Hepatocyte (in vitro differentiated cells): ENCODE data around the gene TRIOBP. TPM values are rescaled to one million over a fixed set of nuclear protein-coding genes. Genes with fewer than 3 reads are reported as not detected.

Experiments
- DNase-seq: peaks from one replicate; pipeline ENCODE4 v3.0.0-alpha.2; 2016; ENCODE audit warnings: low spot score
- H2AFZ ChIP-seq: fragments of 200-600 bp; sonication (generic); 2 replicates; pipeline ENCODE4 v1.6.0; 2016; ENCODE audit warnings: antibody characterized with exemption, mild to moderate bottlenecking
- H3K27ac ChIP-seq: fragments of 200-600 bp; sonication (generic); 2 replicates; pipeline ENCODE4 v1.5.1; 2016; ENCODE audit warnings: mild to moderate bottlenecking
- H3K27me3 ChIP-seq: fragments of 200-600 bp; sonication (generic); 2 replicates; pipeline ENCODE4 v1.6.1; 2016
- H3K36me3 ChIP-seq: fragments of 200-600 bp; sonication (generic); replicated peaks from 2 replicates; pipeline ENCODE4 v1.5.1; 2016; ENCODE audit warnings: low read depth; ENCODE audit not compliant: insufficient read depth
- H3K4me1 ChIP-seq: fragments of 200-600 bp; sonication (generic); 2 replicates; pipeline ENCODE4 v1.5.1; 2016; ENCODE audit warnings: mild to moderate bottlenecking, moderate library complexity; ENCODE audit not compliant: insufficient read depth
- H3K4me2 ChIP-seq: fragments of 200-600 bp; sonication (generic); 2 replicates; pipeline ENCODE4 v1.6.0; 2016
- H3K4me3 ChIP-seq: fragments of 200-600 bp; sonication (generic); 2 replicates; pipeline ENCODE4 v1.5.1; 2016; ENCODE audit warnings: mild to moderate bottlenecking
- H3K79me2 ChIP-seq: fragments of 200-600 bp; sonication (generic); 2 replicates; pipeline ENCODE4 v1.6.0; 2017; ENCODE audit warnings: mild to moderate bottlenecking
- H3K9me2 ChIP-seq: fragments of 200-600 bp; sonication (generic); replicated peaks from 2 replicates; pipeline ENCODE4 v1.6.0; 2017; ENCODE audit warnings: mild to moderate bottlenecking; ENCODE audit not compliant: insufficient read depth
- H3K9me3 ChIP-seq: fragments of 200-600 bp; sonication (generic); 2 replicates; pipeline ENCODE4 v1.5.1; 2016; ENCODE audit warnings: low read depth, mild to moderate bottlenecking
- H4K20me1 ChIP-seq: fragments of 200-600 bp; sonication (generic); 2 replicates; pipeline ENCODE4 v1.6.0; 2016; ENCODE audit warnings: mild to moderate bottlenecking; ENCODE audit not compliant: insufficient read depth, poor library complexity, severe bottlenecking
- EZH2 ChIP-seq: fragments of 200-600 bp; sonication (generic); IDR thresholded peaks from 2 replicates; pipeline ENCODE4 v1.6.1; 2016; ENCODE audit warnings: antibody characterized with exemption, mild to moderate bottlenecking, borderline replicate concordance
- EZH2phosphoT487 ChIP-seq: fragments of 200-600 bp; sonication (generic); IDR thresholded peaks from one replicate; pipeline ENCODE4 v1.6.1; 2018; ENCODE audit warnings: antibody characterized with exemption, mild to moderate bottlenecking, low read depth, moderate library complexity; ENCODE audit not compliant: unreplicated experiment, severe bottlenecking
- WGBS: methylation state at CpG from one replicate; pipeline ENCODE4 v1.1.6; 2016; ENCODE audit warnings: low lambda C conversion rate; ENCODE audit errors: missing lambda C conversion rate; 5-methylcytosine and 5-hydroxymethylcytosine counted together
- polyA plus RNA-seq: library from polyadenylated mRNA; unstranded; fragments of >200 nt; fragmentation: Nextera tagmentation; extraction: Ambion mirVana; gene quantifications from 2 replicates; pipeline ENCODE4 v1.2.1, GENCODE V29; 2016
- total RNA-seq: library from RNA; depleted of rRNA; stranded (reverse); fragments of >200 nt; gene quantifications from 2 replicates; pipeline ENCODE4 v1.2.3, GENCODE V29; 2014
- TF ChIP-seq, protein P1 (sequence below): fragments of 200-600 bp; sonication (generic); IDR thresholded peaks from 2 replicates; pipeline ENCODE4 v1.5.1; 2016; ENCODE audit warnings: antibody characterized with exemption, mild to moderate bottlenecking; ENCODE audit not compliant: poor library complexity

TRIOBP gene
- total and polyA plus RNA-seq, 2 experiments from 2014 or later = 57.2 to 96.1 TPM

DNA sequence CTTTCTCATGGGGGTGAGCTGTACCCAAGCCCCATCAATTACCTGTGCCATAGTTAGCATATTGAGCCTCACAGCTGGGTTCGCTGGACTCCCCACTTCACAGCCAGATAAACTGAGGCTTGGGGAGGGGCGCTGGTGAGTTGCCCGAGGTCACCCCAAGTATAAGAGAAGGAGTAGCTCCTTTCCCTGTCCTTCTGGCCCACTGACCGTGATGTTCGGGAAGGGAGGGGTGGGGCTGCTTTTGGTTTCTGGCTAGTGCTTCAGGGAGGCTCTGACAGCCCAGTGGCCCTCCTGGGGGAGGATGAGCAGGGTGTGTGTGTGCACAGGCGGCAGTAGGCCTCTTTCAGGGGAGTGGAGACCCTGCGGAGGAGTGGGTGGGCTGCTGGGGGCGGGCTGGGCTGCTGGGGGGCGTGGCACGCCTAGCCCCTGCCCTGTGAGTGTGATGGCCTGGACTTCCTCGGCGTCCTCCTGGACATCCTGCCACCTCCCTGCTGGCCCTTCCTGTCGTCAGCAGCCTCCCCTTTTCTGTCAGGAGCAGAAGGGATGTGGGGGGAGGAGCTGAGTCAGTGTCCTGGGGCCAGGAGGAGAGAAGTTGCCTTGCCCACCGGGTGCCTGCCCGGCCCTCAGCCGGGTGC lies 50.3 kb downstream of the TRIOBP start:
- peaks cover 71% of the 10 kb centered on the region for H3K4me1 ChIP-seq
- H3K27me3 ChIP-seq = no peaks in the 10 kb centered on the region
- peak overlapping the region; percentile 97 for H3K27ac ChIP-seq
- H3K79me2 ChIP-seq = peaks cover 68% of the 10 kb centered on the region
- no peaks in the 10 kb centered on the region for H3K36me3 ChIP-seq
- peak overlapping the region; percentile 99 for H3K4me3 ChIP-seq
- H2AFZ ChIP-seq = no peak overlapping the region
- 14% methylated on average over 16 of the region's 16 CpGs for WGBS
- no peaks in the 10 kb centered on the region for H3K9me2 ChIP-seq
- H3K4me2 ChIP-seq = peak overlapping the region; percentile 98
- TF ChIP-seq EZH2phosphoT487 = no peak
- TF ChIP-seq, protein P1, sequence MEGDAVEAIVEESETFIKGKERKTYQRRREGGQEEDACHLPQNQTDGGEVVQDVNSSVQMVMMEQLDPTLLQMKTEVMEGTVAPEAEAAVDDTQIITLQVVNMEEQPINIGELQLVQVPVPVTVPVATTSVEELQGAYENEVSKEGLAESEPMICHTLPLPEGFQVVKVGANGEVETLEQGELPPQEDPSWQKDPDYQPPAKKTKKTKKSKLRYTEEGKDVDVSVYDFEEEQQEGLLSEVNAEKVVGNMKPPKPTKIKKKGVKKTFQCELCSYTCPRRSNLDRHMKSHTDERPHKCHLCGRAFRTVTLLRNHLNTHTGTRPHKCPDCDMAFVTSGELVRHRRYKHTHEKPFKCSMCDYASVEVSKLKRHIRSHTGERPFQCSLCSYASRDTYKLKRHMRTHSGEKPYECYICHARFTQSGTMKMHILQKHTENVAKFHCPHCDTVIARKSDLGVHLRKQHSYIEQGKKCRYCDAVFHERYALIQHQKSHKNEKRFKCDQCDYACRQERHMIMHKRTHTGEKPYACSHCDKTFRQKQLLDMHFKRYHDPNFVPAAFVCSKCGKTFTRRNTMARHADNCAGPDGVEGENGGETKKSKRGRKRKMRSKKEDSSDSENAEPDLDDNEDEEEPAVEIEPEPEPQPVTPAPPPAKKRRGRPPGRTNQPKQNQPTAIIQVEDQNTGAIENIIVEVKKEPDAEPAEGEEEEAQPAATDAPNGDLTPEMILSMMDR = no peak
- TF ChIP-seq EZH2 = no peak
- no peaks in the 10 kb centered on the region for H3K9me3 ChIP-seq
- peak; percentile 48 for DNase-seq
- peaks cover 6% of the 10 kb centered on the region for H4K20me1 ChIP-seq

- Histone ChIP-seq H3K4me1 (peaks cover 71% of the 10 kb centered on the region), H2AFZ (no peak overlapping the region)
Observed at GRCh38 chr22:37747715-37748100, 50.9 kb downstream of the TRIOBP start.

DNA sequence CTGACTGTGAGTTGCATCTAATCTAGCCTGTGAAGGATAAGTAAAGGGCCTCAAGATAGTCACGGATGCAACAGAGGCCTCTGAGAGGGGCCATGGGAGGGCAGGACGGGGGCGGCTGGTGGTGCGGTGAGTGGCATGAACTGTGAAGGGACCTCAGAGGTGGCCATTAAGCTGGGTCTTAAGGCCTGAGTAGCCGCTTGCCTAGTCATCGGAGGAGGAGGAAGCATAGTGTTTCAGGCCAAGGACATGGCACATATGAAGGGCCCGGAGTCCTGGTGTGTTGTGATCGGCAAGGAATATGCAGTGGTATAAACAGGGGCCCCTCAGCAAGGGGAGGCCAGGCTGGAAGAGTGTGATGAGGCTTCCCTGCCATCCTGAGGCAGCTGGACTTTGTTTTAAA lies 51.8 kb downstream of the TRIOBP start:
- peaks cover 67% of the 10 kb centered on the region for H3K4me1 ChIP-seq
- no peaks in the 10 kb centered on the region for H3K27me3 ChIP-seq
- no peaks in the 10 kb centered on the region for H3K9me3 ChIP-seq
- peak overlapping the region; percentile 98 for H3K4me2 ChIP-seq
- H3K79me2 ChIP-seq = peaks cover 68% of the 10 kb centered on the region
- H3K9me2 ChIP-seq = no peaks in the 10 kb centered on the region
- TF ChIP-seq EZH2 (no peak), EZH2phosphoT487 (no peak)
- TF ChIP-seq, protein P1 = no peak
- H4K20me1 ChIP-seq = peaks cover 6% of the 10 kb centered on the region
- peak; percentile 44 for DNase-seq
- no peaks in the 10 kb centered on the region for H3K36me3 ChIP-seq
- no peak overlapping the region for H3K4me3 ChIP-seq
- no peak overlapping the region for H2AFZ ChIP-seq
- H3K27ac ChIP-seq = peak overlapping the region; percentile 97
- 56% methylated on average over 6 of the region's 8 CpGs for WGBS

More at GRCh38 chr22:37747715-37748100, 50.9 kb downstream of the TRIOBP start:
- WGBS = 51% methylated on average over 8 of the region's 8 CpGs
- H3K36me3 ChIP-seq = no peaks in the 10 kb centered on the region
- TF ChIP-seq EZH2phosphoT487 (no peak), EZH2 (no peak)
- TF ChIP-seq, protein P1 = no peak
- no peaks in the 10 kb centered on the region for H3K9me2 ChIP-seq
- no peaks in the 10 kb centered on the region for H3K9me3 ChIP-seq
- peak overlapping the region; percentile 98 for H3K4me2 ChIP-seq
- peak overlapping the region; percentile 97 for H3K27ac ChIP-seq
- H3K27me3 ChIP-seq = no peaks in the 10 kb centered on the region
- peaks cover 68% of the 10 kb centered on the region for H3K79me2 ChIP-seq
- DNase-seq = no peak
- H4K20me1 ChIP-seq = peaks cover 6% of the 10 kb centered on the region
- H3K4me3 ChIP-seq = no peak overlapping the region
